K562 (cell line): ENCODE data around the gene PRM1. TPM values are rescaled to one million over a fixed set of nuclear protein-coding genes. Genes with fewer than 3 reads are reported as not detected.

Experiments
- ATF7 ChIP-seq: fragments of 450-650 bp; IDR thresholded peaks from 2 replicates; pipeline ENCODE4 v1.7.1; 2014; ENCODE audit warnings: mild to moderate bottlenecking, moderate library complexity
- BCOR ChIP-seq: fragments of 450-650 bp; IDR thresholded peaks from 2 replicates; pipeline ENCODE4 v1.6.1; 2016
- ESRRA ChIP-seq: fragments of 450-650 bp; IDR thresholded peaks from 2 replicates; pipeline ENCODE4 v1.6.1; 2014; ENCODE audit warnings: low read depth, mild to moderate bottlenecking, moderate library complexity, borderline replicate concordance
- HIVEP1 ChIP-seq: fragments of 250-450 bp; sonication (Bioruptor Pico); IDR thresholded peaks from 2 replicates; pipeline ENCODE4 v1.4.0; 2020; ENCODE audit warnings: mild to moderate bottlenecking
- HNRNPH1 ChIP-seq: fragments of 200-400 bp; formaldehyde crosslinking; optimal IDR thresholded peaks from 2 replicates; pipeline ENCODE3; 2017; ENCODE audit warnings: low read depth, mild to moderate bottlenecking, low read length, moderate library complexity
- HNRNPL ChIP-seq: fragments of 200-400 bp; formaldehyde crosslinking; IDR thresholded peaks from 2 replicates; pipeline ENCODE4 v1.6.1; 2017; ENCODE audit warnings: low read depth, mild to moderate bottlenecking, low read length
- IFI16 ChIP-seq: fragments of 250-450 bp; sonication (Bioruptor Pico); IDR thresholded peaks from 2 replicates; pipeline ENCODE4 v2.1.2; 2022; ENCODE audit warnings: mild to moderate bottlenecking, inconsistent platforms
- PRPF4 ChIP-seq: fragments of 200-400 bp; formaldehyde crosslinking; IDR thresholded peaks from one replicate; pipeline ENCODE4 v1.6.1; 2017; ENCODE audit warnings: low read length, low read depth, mild to moderate bottlenecking; ENCODE audit not compliant: insufficient read depth, poor library complexity, severe bottlenecking
- TFAM ChIP-seq: fragments of 250-450 bp; sonication (Bioruptor Pico); conservative IDR thresholded peaks from 2 replicates; pipeline ENCODE4 v1.5.0; 2021; ENCODE audit warnings: mild to moderate bottlenecking, moderate library complexity
- ZBTB7A ChIP-seq: IDR thresholded peaks from 2 replicates; pipeline ENCODE4 v1.6.1; 2011; ENCODE audit warnings: low read depth, mild to moderate bottlenecking, low read length, moderate library complexity, borderline replicate concordance; ENCODE audit not compliant: control insufficient read depth
- ZNF175 ChIP-seq: fragments of 200-800 bp; sonication (Bioruptor generic); IDR thresholded peaks from 2 replicates; pipeline ENCODE4 v1.6.1; 2016; ENCODE audit warnings: low read depth, mild to moderate bottlenecking, missing genetic modification characterization, missing compliant biosample characterization
- polyA plus RNA-seq, 8 experiments: library from polyadenylated mRNA; depleted of rRNA in 4 of 8; stranded (reverse) in 5 of 8; unstranded in 3 of 8; fragments of >200 nt; fragmentation: Nextera tagmentation in 2 of 8; fragmentation: Illumina TruSeq in 1 of 8; extraction: Ambion mirVana in 2 of 8; extraction: Trizol in 1 of 8; gene quantifications; 2 replicates each; pipeline versions ENCODE4 v1.2.1 to v1.2.3, GENCODE V29; 2011 to 2014; ENCODE audit warnings: inconsistent platforms in 1 of 8, missing spikeins in 1 of 8
- total RNA-seq, 7 experiments: library from RNA; depleted of rRNA in 6 of 7; stranded (reverse); fragments of >200 nt in 6 of 7; fragmentation: Illumina TruSeq in 2 of 7; extraction: Trizol in 2 of 7; gene quantifications; 2 replicates each; pipeline versions ENCODE4 v1.2.1 to v1.2.3, GENCODE V29; 2011 to 2021; ENCODE audit warnings: low replicate concordance in 1 of 7
- TF ChIP-seq, protein P1 (sequence below): fragments of 450-650 bp; IDR thresholded peaks from 2 replicates; pipeline ENCODE4 v1.6.1; 2017; ENCODE audit warnings: mild to moderate bottlenecking, moderate library complexity
- TF ChIP-seq, protein P2 (sequence below): fragments of 200-800 bp; sonication (Bioruptor generic); IDR thresholded peaks from 2 replicates; pipeline ENCODE4 v1.6.1; 2017; ENCODE audit warnings: missing genetic modification characterization, missing compliant biosample characterization
- TF ChIP-seq, protein P3 (sequence below), 2 experiments: fragments of 450-650 bp; conservative IDR thresholded peaks; 2 replicates each; pipeline ENCODE4 v1.6.1; 2017; ENCODE audit warnings: mild to moderate bottlenecking in 2 of 2, moderate library complexity in 2 of 2
- TF ChIP-seq, protein P4 (sequence below), 2 experiments: fragments of 450-650 bp; IDR thresholded peaks; 2 replicates each; pipeline ENCODE4 v1.6.1; 2016
- TF ChIP-seq, protein P5 (sequence below): fragments of 450-650 bp; formaldehyde crosslinking; IDR thresholded peaks from 2 replicates; pipeline ENCODE4 v1.4.0; 2020; ENCODE audit warnings: mild to moderate bottlenecking, moderate library complexity
- TF ChIP-seq, protein P6 (sequence below): sonication (generic); formaldehyde crosslinking; IDR thresholded peaks from 2 replicates; pipeline ENCODE4 v1.9.0; 2022; ENCODE audit warnings: mild to moderate bottlenecking, missing genetic modification reagents
- TF ChIP-seq, protein P7 (sequence below): fragments of 250-450 bp; sonication (Bioruptor Pico); IDR thresholded peaks from 2 replicates; pipeline ENCODE4 v1.6.1; 2021; ENCODE audit warnings: mild to moderate bottlenecking

Gene PRM1
- total and polyA plus RNA-seq, 9 of the 15 experiments (the other 6 are each of a cell fraction or from before 2014, with no cell fraction given), result not detected

DNA sequence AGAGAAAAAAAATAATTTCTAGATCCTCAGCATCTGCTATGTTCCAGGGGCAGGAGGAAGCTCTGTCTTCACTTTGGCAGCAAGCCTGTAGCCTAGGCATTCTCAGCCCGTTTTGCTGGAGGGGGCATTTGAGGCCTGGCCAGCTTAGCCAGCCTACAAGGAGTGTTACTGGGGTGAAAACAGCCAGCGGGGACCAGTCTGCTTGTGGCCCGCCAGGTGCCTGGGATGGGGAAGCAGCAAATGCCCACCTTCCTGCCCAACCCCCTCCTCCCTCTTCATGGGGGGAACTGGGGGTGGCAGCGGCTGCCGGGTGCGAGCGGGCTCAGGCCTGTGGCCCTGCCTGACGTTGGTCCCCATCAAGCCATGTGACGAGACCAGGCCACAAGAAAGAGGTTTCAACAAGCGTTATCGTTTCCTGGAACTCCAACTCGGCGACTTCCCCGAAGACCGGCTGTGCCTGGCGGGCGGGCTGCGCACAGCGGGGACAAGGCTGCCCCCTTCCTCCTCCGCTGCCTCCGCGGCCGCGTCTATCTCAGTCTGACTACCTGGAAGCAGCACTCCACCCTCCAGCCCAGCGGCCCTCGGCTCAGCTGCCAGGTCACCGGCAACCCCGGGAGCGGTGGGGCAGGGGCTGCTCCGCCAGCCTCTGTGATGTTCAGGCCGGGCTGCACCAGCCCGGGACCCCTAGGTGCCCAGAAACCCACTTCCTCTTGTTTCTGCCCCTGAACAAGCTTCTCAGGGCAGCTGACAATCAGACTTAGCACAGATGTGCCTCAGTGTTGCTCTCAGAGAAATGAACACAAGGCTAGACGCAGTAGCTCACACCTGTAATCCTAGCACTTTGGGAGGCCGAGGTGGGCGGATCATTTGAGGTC is 48.0 kb downstream of the PRM1 start (continued):
- TF ChIP-seq, protein P1, sequence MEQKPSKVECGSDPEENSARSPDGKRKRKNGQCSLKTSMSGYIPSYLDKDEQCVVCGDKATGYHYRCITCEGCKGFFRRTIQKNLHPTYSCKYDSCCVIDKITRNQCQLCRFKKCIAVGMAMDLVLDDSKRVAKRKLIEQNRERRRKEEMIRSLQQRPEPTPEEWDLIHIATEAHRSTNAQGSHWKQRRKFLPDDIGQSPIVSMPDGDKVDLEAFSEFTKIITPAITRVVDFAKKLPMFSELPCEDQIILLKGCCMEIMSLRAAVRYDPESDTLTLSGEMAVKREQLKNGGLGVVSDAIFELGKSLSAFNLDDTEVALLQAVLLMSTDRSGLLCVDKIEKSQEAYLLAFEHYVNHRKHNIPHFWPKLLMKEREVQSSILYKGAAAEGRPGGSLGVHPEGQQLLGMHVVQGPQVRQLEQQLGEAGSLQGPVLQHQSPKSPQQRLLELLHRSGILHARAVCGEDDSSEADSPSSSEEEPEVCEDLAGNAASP, result no peak
- TF ChIP-seq, protein P2, sequence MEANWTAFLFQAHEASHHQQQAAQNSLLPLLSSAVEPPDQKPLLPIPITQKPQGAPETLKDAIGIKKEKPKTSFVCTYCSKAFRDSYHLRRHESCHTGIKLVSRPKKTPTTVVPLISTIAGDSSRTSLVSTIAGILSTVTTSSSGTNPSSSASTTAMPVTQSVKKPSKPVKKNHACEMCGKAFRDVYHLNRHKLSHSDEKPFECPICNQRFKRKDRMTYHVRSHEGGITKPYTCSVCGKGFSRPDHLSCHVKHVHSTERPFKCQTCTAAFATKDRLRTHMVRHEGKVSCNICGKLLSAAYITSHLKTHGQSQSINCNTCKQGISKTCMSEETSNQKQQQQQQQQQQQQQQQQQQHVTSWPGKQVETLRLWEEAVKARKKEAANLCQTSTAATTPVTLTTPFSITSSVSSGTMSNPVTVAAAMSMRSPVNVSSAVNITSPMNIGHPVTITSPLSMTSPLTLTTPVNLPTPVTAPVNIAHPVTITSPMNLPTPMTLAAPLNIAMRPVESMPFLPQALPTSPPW (CRISPR knock-in tag), result peak; percentile 67
- TF ChIP-seq, protein P3, sequence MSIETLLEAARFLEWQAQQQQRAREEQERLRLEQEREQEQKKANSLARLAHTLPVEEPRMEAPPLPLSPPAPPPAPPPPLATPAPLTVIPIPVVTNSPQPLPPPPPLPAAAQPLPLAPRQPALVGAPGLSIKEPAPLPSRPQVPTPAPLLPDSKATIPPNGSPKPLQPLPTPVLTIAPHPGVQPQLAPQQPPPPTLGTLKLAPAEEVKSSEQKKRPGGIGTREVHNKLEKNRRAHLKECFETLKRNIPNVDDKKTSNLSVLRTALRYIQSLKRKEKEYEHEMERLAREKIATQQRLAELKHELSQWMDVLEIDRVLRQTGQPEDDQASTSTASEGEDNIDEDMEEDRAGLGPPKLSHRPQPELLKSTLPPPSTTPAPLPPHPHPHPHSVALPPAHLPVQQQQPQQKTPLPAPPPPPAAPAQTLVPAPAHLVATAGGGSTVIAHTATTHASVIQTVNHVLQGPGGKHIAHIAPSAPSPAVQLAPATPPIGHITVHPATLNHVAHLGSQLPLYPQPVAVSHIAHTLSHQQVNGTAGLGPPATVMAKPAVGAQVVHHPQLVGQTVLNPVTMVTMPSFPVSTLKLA (conservative IDR thresholded peaks at IDR 0.05), result peak; percentile 63 to 79
- TF ChIP-seq, protein P4, sequence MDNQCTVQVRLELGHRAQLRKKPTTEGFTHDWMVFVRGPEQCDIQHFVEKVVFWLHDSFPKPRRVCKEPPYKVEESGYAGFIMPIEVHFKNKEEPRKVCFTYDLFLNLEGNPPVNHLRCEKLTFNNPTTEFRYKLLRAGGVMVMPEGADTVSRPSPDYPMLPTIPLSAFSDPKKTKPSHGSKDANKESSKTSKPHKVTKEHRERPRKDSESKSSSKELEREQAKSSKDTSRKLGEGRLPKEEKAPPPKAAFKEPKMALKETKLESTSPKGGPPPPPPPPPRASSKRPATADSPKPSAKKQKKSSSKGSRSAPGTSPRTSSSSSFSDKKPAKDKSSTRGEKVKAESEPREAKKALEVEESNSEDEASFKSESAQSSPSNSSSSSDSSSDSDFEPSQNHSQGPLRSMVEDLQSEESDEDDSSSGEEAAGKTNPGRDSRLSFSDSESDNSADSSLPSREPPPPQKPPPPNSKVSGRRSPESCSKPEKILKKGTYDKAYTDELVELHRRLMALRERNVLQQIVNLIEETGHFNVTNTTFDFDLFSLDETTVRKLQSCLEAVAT (IDR thresholded peaks at IDR 0.05), result 0 out of 4 replicates have a peak, but pooled peaks of 1 of the 2 experiments have one; percentile 22
- TF ChIP-seq ATF7 (peak; percentile 74; the same call in 1 of the 2 replicates), IFI16 (CRISPR knock-in tag) (0 out of 2 replicates have a peak, but pooled peaks have one; percentile 55), PRPF4 (no peak), ZNF175 (CRISPR knock-in tag) (peak; percentile 96), HNRNPL (peak; percentile 83), HIVEP1 (CRISPR knock-in tag) (peak; percentile 74), HNRNPH1 (no peak), ESRRA (peak; percentile 43; the same call in 1 of the 2 replicates), TFAM (CRISPR knock-in tag) (no peak), ZBTB7A (peak; percentile 58; the same call in 1 of the 2 replicates), BCOR (peak; percentile 61)
- TF ChIP-seq, protein P5, sequence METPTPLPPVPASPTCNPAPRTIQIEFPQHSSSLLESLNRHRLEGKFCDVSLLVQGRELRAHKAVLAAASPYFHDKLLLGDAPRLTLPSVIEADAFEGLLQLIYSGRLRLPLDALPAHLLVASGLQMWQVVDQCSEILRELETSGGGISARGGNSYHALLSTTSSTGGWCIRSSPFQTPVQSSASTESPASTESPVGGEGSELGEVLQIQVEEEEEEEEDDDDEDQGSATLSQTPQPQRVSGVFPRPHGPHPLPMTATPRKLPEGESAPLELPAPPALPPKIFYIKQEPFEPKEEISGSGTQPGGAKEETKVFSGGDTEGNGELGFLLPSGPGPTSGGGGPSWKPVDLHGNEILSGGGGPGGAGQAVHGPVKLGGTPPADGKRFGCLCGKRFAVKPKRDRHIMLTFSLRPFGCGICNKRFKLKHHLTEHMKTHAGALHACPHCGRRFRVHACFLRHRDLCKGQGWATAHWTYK (CRISPR knock-in tag), result peak; percentile 94
- TF ChIP-seq, protein P6, sequence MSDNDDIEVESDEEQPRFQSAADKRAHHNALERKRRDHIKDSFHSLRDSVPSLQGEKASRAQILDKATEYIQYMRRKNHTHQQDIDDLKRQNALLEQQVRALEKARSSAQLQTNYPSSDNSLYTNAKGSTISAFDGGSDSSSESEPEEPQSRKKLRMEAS (CRISPR knock-in tag), result peak; percentile 81
- TF ChIP-seq, protein P7, sequence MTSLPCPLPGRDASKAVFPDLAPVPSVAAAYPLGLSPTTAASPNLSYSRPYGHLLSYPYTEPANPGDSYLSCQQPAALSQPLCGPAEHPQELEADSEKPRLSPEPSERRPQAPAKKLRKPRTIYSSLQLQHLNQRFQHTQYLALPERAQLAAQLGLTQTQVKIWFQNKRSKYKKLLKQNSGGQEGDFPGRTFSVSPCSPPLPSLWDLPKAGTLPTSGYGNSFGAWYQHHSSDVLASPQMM, result no peak
